ENCODE data around the gene KRT83.

The KRT83 gene

GRCh38 chr12:52271158-52271557 lies 50.0 kb downstream of the KRT83 start:
- H3K27me3 ChIP-seq (ENCODE audit: control insufficient read depth in 1 of 2, insufficient read depth in 2 of 2, low read length in 2 of 2), result peaks cover 5% of the 10 kb centered on the region in 2 donors
- no peaks in the 10 kb centered on the region for H3K4me1 ChIP-seq (ENCODE audit: control insufficient read depth, insufficient read depth, low read length)
- no peak overlapping the region for H3K27ac ChIP-seq (ENCODE audit: low read length)
- no peaks in the 10 kb centered on the region for H3K36me3 ChIP-seq (ENCODE audit: control insufficient read depth in 2 of 2, insufficient read depth in 2 of 2, low read length in 2 of 2)
- H3K9ac ChIP-seq (ENCODE audit: low read length in 2 of 2), result no peak overlapping the region
- H3K4me3 ChIP-seq (ENCODE audit: low read length in 2 of 2), result no peak overlapping the region
- H3K9me3 ChIP-seq (ENCODE audit: control insufficient read depth in 2 of 2, low read length in 2 of 2), result no peaks in the 10 kb centered on the region

GRCh38 chr12:52270541-52271070 lies 50.6 kb downstream of the KRT83 start:
- no peak overlapping the region for H3K4me3 ChIP-seq (ENCODE audit: low read length in 2 of 2)
- no peaks in the 10 kb centered on the region for H3K4me1 ChIP-seq (ENCODE audit: control insufficient read depth, insufficient read depth, low read length)
- H3K27me3 ChIP-seq (ENCODE audit: control insufficient read depth in 1 of 2, insufficient read depth in 2 of 2, low read length in 2 of 2), result peaks cover 5% of the 10 kb centered on the region in 2 donors
- H3K36me3 ChIP-seq (ENCODE audit: control insufficient read depth in 2 of 2, insufficient read depth in 2 of 2, low read length in 2 of 2), result no peaks in the 10 kb centered on the region
- no peak overlapping the region for H3K27ac ChIP-seq (ENCODE audit: low read length)
- H3K9me3 ChIP-seq (ENCODE audit: control insufficient read depth in 2 of 2, low read length in 2 of 2), result no peaks in the 10 kb centered on the region
- H3K9ac ChIP-seq (ENCODE audit: low read length in 2 of 2), result no peak overlapping the region

- Histone ChIP-seq H3K36me3 (ENCODE audit: control insufficient read depth in 2 of 2, insufficient read depth in 2 of 2, low read length in 2 of 2) (no peaks in the 10 kb centered on the region), H3K27ac (ENCODE audit: low read length) (no peak overlapping the region)
Measured at GRCh38 chr12:52268212-52268611, 53.0 kb downstream of the KRT83 start.

GRCh38 chr12:52267699-52268098 lies 53.5 kb downstream of the KRT83 start:
- H3K27ac ChIP-seq (ENCODE audit: low read length), result no peak overlapping the region
- no peaks in the 10 kb centered on the region for H3K36me3 ChIP-seq (ENCODE audit: control insufficient read depth in 2 of 2, insufficient read depth in 2 of 2, low read length in 2 of 2)
- H3K4me1 ChIP-seq (ENCODE audit: control insufficient read depth, insufficient read depth, low read length), result peaks cover 2% of the 10 kb centered on the region
- peaks cover 2 to 5% of the 10 kb centered on the region in 2 donors for H3K27me3 ChIP-seq (ENCODE audit: control insufficient read depth in 1 of 2, insufficient read depth in 2 of 2, low read length in 2 of 2)
- H3K4me3 ChIP-seq (ENCODE audit: low read length in 2 of 2), result no peak overlapping the region
- H3K9me3 ChIP-seq (ENCODE audit: control insufficient read depth in 2 of 2, low read length in 2 of 2), result no peaks in the 10 kb centered on the region
- H3K9ac ChIP-seq (ENCODE audit: low read length in 2 of 2), result no peak overlapping the region

More at GRCh38 chr12:52268212-52268611, 53.0 kb downstream of the KRT83 start:
- no peaks in the 10 kb centered on the region for H3K9me3 ChIP-seq (ENCODE audit: control insufficient read depth in 2 of 2, low read length in 2 of 2)
- H3K4me1 ChIP-seq (ENCODE audit: control insufficient read depth, insufficient read depth, low read length), result peaks cover 2% of the 10 kb centered on the region
- H3K27me3 ChIP-seq (ENCODE audit: control insufficient read depth in 1 of 2, insufficient read depth in 2 of 2, low read length in 2 of 2), result peaks cover 2 to 5% of the 10 kb centered on the region in 2 donors
- H3K4me3 ChIP-seq (ENCODE audit: low read length in 2 of 2), result no peak overlapping the region
- H3K9ac ChIP-seq (ENCODE audit: low read length in 2 of 2), result no peak overlapping the region

DNA sequence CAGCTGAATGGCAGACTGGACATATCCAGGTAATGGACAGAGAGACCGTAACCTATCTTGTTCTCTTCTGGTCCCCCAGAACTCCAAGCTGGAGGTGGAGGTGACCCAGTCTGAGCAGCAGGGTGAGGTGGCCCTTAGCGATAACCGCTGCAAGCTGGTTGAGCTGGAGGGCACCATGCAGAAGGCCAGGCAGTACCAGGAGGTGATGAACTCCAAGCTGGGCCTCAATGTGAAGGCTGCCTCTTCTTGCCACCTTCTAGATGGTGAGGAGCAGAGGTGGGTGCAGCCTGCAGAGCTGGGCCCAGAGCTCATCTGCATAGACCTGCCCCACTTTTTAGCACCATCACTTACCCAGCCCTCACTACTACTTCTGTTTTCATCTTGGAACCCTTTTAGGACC lies 53.9 kb downstream of the KRT83 start:
- no peak overlapping the region for H3K9ac ChIP-seq (ENCODE audit: low read length in 2 of 2)
- H3K27ac ChIP-seq (ENCODE audit: low read length), result no peak overlapping the region
- no peaks in the 10 kb centered on the region for H3K9me3 ChIP-seq (ENCODE audit: control insufficient read depth in 2 of 2, low read length in 2 of 2)
- H3K4me3 ChIP-seq (ENCODE audit: low read length in 2 of 2), result no peak overlapping the region
- H3K4me1 ChIP-seq (ENCODE audit: control insufficient read depth, insufficient read depth, low read length), result peaks cover 2% of the 10 kb centered on the region
- no peaks in the 10 kb centered on the region for H3K36me3 ChIP-seq (ENCODE audit: control insufficient read depth in 2 of 2, insufficient read depth in 2 of 2, low read length in 2 of 2)
- H3K27me3 ChIP-seq (ENCODE audit: control insufficient read depth in 1 of 2, insufficient read depth in 2 of 2, low read length in 2 of 2), result peaks cover 2 to 5% of the 10 kb centered on the region in 2 donors

- peaks cover 2% of the 10 kb centered on the region for H3K4me1 ChIP-seq (ENCODE audit: control insufficient read depth, insufficient read depth, low read length)
- no peak overlapping the region for H3K4me3 ChIP-seq (ENCODE audit: low read length in 2 of 2)
- H3K27ac ChIP-seq (ENCODE audit: low read length), result no peak overlapping the region
- H3K36me3 ChIP-seq (ENCODE audit: control insufficient read depth in 2 of 2, insufficient read depth in 2 of 2, low read length in 2 of 2), result no peaks in the 10 kb centered on the region
- peaks cover 2 to 8% of the 10 kb centered on the region in 2 donors for H3K27me3 ChIP-seq (ENCODE audit: control insufficient read depth in 1 of 2, insufficient read depth in 2 of 2, low read length in 2 of 2)
- H3K9ac ChIP-seq (ENCODE audit: low read length in 2 of 2), result no peak overlapping the region
- no peaks in the 10 kb centered on the region for H3K9me3 ChIP-seq (ENCODE audit: control insufficient read depth in 2 of 2, low read length in 2 of 2)
Measured at GRCh38 chr12:52266514-52266913, 54.7 kb downstream of the KRT83 start.

DNA sequence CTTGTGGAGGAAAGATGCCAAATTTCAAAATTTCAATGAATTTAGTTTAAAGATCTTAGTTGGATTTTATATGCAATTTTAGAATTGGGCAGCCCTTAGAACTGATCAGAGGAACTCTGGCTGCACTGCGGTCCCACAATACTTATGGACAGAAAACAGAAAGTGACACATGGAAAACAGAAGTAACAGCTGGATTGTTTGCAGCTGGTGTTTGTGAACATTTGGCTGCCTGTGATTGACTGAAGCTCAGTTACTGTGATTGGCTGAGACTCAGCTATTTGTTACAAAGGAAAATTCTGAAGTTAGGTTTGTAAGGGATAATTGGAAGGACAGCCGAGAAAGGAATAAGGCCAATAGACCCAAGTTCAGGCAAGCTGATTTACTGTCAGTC lies 56.8 kb downstream of the KRT83 start:
- Histone ChIP-seq H3K27me3 (ENCODE audit: control insufficient read depth in 1 of 2, insufficient read depth in 2 of 2, low read length in 2 of 2) (peaks cover 0 to 4% of the 10 kb centered on the region in 2 donors), H3K4me3 (ENCODE audit: low read length in 2 of 2) (no peak overlapping the region), H3K4me1 (ENCODE audit: control insufficient read depth, insufficient read depth, low read length) (peaks cover 2% of the 10 kb centered on the region), H3K27ac (ENCODE audit: low read length) (no peak overlapping the region), H3K9me3 (ENCODE audit: control insufficient read depth in 2 of 2, low read length in 2 of 2) (no peaks in the 10 kb centered on the region), H3K36me3 (ENCODE audit: control insufficient read depth in 2 of 2, insufficient read depth in 2 of 2, low read length in 2 of 2) (no peaks in the 10 kb centered on the region), H3K9ac (ENCODE audit: low read length in 2 of 2) (no peak overlapping the region)

Data from stomach smooth muscle (tissue), 2 donors.